ENCODE results near the gene TFDP1.

Gene TFDP1, protein sequence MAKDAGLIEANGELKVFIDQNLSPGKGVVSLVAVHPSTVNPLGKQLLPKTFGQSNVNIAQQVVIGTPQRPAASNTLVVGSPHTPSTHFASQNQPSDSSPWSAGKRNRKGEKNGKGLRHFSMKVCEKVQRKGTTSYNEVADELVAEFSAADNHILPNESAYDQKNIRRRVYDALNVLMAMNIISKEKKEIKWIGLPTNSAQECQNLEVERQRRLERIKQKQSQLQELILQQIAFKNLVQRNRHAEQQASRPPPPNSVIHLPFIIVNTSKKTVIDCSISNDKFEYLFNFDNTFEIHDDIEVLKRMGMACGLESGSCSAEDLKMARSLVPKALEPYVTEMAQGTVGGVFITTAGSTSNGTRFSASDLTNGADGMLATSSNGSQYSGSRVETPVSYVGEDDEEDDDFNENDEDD

DNA sequence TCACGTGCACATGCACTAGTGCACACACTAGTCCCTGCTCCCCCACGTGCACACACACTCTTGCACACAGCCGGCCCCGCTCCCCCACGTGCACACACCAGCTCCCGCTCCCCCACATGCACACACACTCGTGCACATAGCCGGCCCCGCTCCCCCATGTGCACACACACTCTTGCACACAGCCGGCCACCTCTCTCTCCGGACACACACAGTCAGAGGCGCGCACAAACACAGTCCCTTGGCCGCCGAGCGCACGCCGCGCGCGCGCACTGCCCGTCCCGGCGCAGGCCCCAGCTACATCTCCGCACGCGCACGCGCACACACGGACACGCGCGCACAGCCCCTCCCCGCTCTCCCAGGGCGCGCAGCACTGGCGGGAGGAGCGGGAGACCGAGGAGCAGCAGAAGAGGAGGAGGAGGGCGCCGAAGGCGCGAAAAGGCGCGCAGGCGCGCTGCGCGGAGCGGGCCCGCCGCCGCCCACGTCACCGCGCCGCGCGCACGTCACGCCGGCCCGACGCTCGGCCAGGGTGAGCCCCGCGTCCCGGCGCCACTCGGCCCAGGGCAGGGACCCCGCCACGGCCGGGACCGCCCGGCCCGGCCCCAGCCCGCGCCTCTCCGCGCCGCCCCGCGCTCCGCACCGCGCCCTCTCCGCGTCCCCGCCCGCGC is at the start of gene TFDP1:
TFDP1 (plus strand) TSS at position 549 of the 665 bp plus-strand sequence. CDS start 1,085 bp downstream, outside the sequence.
- DNase-seq (ENCODE audit: low read depth) = peak; percentile 69

DNA sequence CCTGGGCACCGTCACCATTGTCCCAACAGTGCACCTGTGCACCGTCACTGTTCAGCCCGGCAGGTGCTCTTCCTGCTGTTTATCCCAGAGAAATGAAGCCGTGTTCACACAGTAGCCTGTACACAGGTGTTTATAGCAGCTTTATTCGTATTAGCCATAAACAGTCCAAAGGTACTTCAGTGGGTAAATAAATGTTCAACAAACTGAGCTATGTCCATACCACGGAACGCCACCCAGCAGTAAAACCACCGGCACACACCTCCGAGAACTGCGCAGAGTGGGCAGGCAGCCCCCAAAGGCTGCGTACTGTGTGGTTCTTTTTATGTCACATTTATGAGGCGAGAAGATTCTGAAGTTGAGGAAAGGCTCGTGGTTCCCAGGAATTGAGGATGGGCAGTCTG is 49.2 kb upstream of the TFDP1 start:
- no peak for DNase-seq (ENCODE audit: low read depth)

DNA sequence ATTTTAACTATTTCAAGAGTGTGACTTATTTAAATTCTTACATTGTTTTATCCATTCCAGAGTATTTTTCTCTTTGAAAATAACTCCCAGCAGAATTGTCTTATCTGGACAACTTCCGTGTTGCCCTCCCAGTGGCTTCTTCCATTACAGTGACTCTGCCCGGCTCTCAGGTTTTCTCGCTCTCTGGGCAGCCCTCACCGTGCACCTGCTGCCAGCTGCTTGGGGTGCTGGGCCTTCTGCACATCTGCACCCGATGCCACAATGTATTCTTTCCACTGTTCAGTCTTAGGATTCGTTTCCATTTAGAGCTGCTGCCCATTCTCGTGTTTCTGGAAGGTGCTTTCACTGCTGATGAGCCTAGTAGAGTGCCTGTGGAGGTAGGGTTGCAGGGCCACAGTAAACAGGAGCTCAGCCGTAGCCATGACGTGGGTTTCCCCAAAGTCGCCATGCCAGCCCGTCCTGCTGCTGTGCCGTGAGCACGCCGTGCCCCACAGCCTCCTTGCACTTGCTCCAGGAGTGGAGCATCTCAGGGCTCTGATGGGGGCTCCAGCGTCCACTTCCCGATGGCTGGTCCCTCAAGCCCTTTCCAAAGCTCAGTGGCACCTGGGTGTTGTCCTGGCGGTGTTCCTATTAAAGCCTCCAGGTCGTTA is 48.0 kb upstream of the TFDP1 start:
- no peak for DNase-seq (ENCODE audit: low read depth)

- DNase-seq (ENCODE audit: low read depth) = no peak
Observed at GRCh38 chr13:113537205-113537604, 47.3 kb upstream of the TFDP1 start.

DNA sequence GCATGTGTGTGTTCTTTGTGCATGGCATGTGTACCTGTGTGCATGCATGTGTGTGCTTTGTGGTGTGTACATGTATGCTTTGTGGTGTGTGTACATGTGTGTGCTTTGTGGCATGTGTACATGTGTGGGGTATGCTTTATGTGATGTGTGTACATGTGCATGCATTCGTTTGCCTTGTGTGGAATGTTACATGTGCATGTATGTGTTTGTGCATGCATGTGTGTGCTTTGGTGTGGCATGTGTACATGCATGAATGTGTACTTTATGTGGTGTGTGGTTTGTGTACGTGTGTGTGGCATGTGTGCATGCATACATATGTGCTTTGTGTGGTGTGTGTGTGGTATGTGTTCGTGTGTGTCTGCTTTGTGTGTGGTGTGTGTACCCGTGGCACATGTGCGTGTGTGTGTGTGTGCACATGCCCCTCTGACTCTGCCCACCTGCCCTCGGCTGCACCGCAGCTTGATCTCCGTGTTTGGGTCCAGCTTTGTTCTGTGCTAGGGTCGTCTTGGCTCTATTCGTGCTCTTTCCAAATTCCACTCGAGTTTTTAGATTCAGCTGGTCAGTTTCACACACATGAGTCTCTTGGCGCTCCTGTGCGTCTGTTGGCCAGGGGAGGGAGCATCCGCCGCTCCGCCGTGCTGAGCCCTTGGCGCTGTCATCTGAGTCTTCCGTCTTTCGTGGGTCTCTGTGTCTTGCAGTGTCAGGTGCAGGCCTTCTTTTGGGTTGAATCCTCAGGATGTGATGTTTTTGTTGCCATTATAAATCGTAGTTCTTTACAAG is 46.5 kb upstream of the TFDP1 start:
- DNase-seq (ENCODE audit: low read depth) = no peak

GRCh38 chr13:113538689-113539058 is 45.9 kb upstream of the TFDP1 start:
- DNase-seq (ENCODE audit: low read depth) = no peak

- no peak for DNase-seq (ENCODE audit: low read depth)
Observed at GRCh38 chr13:113539176-113539575, 45.4 kb upstream of the TFDP1 start.

- no peak for DNase-seq (ENCODE audit: low read depth)
Observed at GRCh38 chr13:113539822-113540221, 44.7 kb upstream of the TFDP1 start.

- DNase-seq (ENCODE audit: low read depth) = no peak
Observed at GRCh38 chr13:113540523-113540922, 44.0 kb upstream of the TFDP1 start.

GRCh38 chr13:113542751-113543424 is 41.7 kb upstream of the TFDP1 start:
- DNase-seq (ENCODE audit: low read depth) = no peak

GRCh38 chr13:113544071-113544891 is 40.3 kb upstream of the TFDP1 start:
- DNase-seq (ENCODE audit: low read depth) = no peak

GRCh38 chr13:113544896-113545295 is 39.7 kb upstream of the TFDP1 start:
- no peak for DNase-seq (ENCODE audit: low read depth)

GRCh38 chr13:113545455-113545930 is 39.1 kb upstream of the TFDP1 start:
- DNase-seq (ENCODE audit: low read depth) = no peak

GRCh38 chr13:113545931-113546516 is 38.5 kb upstream of the TFDP1 start:
- DNase-seq (ENCODE audit: low read depth) = no peak

- DNase-seq (ENCODE audit: low read depth) = no peak
Observed at GRCh38 chr13:113546571-113547237, 37.8 kb upstream of the TFDP1 start.

DNA sequence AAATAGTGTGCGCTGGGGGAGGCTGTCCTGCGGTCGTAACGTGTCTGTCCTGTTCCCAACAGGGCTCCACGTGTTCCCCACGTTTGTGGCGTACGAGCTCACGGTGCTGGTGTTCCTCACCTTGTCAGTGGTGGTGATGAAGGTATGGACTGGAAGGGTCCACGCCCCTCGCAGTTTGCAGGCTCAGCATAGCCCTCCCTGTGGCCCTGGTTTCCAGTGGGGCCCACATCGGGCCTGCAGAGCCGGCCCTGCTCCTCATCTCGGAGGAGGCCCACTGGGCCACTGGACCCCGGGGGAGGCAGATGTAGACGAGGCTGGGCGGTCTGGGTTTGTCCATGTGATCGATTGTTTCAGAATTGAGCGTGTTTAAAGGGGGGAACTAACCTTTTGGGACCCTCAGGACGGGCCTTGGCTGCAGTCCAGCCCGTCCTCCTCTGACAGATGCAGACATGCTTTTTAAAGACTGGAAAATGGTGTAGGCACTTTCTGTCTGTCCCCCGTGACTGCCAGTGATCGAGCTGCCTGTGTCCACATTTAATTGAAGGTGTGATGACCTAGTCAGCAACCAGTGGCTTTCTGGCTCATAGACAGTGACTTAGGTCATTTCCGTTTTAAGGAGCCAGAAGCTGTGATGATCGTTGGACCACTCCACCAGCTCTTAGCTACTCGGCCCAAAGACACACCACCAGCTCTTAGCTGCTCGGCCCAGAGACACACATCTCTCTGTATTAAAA is 37.1 kb upstream of the TFDP1 start:
- DNase-seq (ENCODE audit: low read depth) = no peak

- DNase-seq (ENCODE audit: low read depth) = no peak
Observed at GRCh38 chr13:113548171-113548641, 36.3 kb upstream of the TFDP1 start.

- DNase-seq (ENCODE audit: low read depth) = no peak
Observed at GRCh38 chr13:113548778-113549621, 35.6 kb upstream of the TFDP1 start.
